Mesenchymal stem cell (in vitro differentiated cells and primary cell): ENCODE data around the gene VMP1.
"Not testable (repeated sequence)": the region's sequence is repeated elsewhere in the genome, so short reads cannot be mapped to it uniquely, and the experiment has no call there.

Experiments used
- DNase-seq: peaks from one replicate; pipeline ENCODE4 v3.0.0-alpha.2; 2013
- H2AFZ ChIP-seq: one replicate; pipeline ENCODE4 v1.6.1; 2013; ENCODE audit warnings: low read depth, mild to moderate bottlenecking, control low read depth, inconsistent platforms, low read length, moderate library complexity
- H2AK5ac ChIP-seq: 2 replicates; pipeline ENCODE4 v1.6.1; 2013; ENCODE audit warnings: low read length, moderate library complexity, mild to moderate bottlenecking, inconsistent platforms; ENCODE audit not compliant: severe bottlenecking
- H2BK120ac ChIP-seq: one replicate; pipeline ENCODE4 v1.6.1; 2013; ENCODE audit warnings: low read depth, mild to moderate bottlenecking, inconsistent platforms, low read length, moderate library complexity
- H2BK12ac ChIP-seq, 2 experiments: one replicate each; pipeline ENCODE4 v1.6.1; 2013; ENCODE audit warnings: inconsistent platforms in 2 of 2, low read length in 2 of 2, mild to moderate bottlenecking in 2 of 2, moderate library complexity in 2 of 2, control low read depth in 1 of 2
- H2BK15ac ChIP-seq: one replicate; pipeline ENCODE4 v1.6.1; 2013; ENCODE audit warnings: mild to moderate bottlenecking, low read depth, inconsistent platforms; ENCODE audit not compliant: poor library complexity, severe bottlenecking
- H2BK5ac ChIP-seq: 2 replicates; pipeline ENCODE4 v1.6.1; 2013; ENCODE audit warnings: low read depth, mild to moderate bottlenecking, low read length, control low read depth, inconsistent platforms; ENCODE audit not compliant: poor library complexity, severe bottlenecking
- H3K14ac ChIP-seq, 2 experiments: one replicate each; pipeline ENCODE4 v1.6.1; 2013; ENCODE audit warnings: inconsistent platforms in 2 of 2, low read length in 2 of 2, control low read depth in 1 of 2, mild to moderate bottlenecking in 1 of 2, moderate library complexity in 1 of 2
- H3K18ac ChIP-seq, 2 experiments: one replicate each; pipeline ENCODE4 v1.6.1; 2013; ENCODE audit warnings: inconsistent platforms in 2 of 2, low read length in 2 of 2, control low read depth in 1 of 2, low read depth in 1 of 2, mild to moderate bottlenecking in 1 of 2
- H3K23ac ChIP-seq, 2 experiments: one replicate each; pipeline ENCODE4 v1.6.1; 2013; ENCODE audit warnings: inconsistent platforms in 2 of 2, low read length in 2 of 2, mild to moderate bottlenecking in 2 of 2, moderate library complexity in 2 of 2, control low read depth in 1 of 2
- H3K27ac ChIP-seq: 2 replicates; pipeline ENCODE4 v1.5.1; 2013; ENCODE audit warnings: mild to moderate bottlenecking, moderate library complexity, low read length, control low read depth, inconsistent platforms; ENCODE audit not compliant: poor library complexity, severe bottlenecking
- H3K27me3 ChIP-seq, 2 experiments: 2 replicates each; pipeline versions ENCODE4 v1.6.1 to v1.7.0; 2013; ENCODE audit warnings: low read length in 2 of 2, mild to moderate bottlenecking in 2 of 2, moderate library complexity in 2 of 2, control low read depth in 1 of 2, inconsistent platforms in 1 of 2; ENCODE audit not compliant: control insufficient read depth in 1 of 2, insufficient read depth in 1 of 2
- H3K36me3 ChIP-seq, 2 experiments: 2 replicates each; pipeline versions ENCODE4 v1.6.1 to v1.7.0; 2013; ENCODE audit warnings: low read length in 2 of 2, control low read depth in 1 of 2, inconsistent platforms in 1 of 2, low read depth in 1 of 2, mild to moderate bottlenecking in 1 of 2; ENCODE audit not compliant: insufficient read depth in 2 of 2, control insufficient read depth in 1 of 2
- H3K4ac ChIP-seq, 2 experiments: one replicate each; pipeline ENCODE4 v1.6.1; 2013; ENCODE audit warnings: inconsistent platforms in 2 of 2, low read length in 2 of 2, mild to moderate bottlenecking in 2 of 2, moderate library complexity in 2 of 2, control low read depth in 1 of 2, low read depth in 1 of 2
- H3K4me1 ChIP-seq: 2 replicates; pipeline ENCODE4 v1.6.1; 2013; ENCODE audit warnings: low read depth, low read length, control low read depth; ENCODE audit not compliant: control insufficient read depth, insufficient read depth
- H3K4me2 ChIP-seq: 2 replicates; pipeline ENCODE4 v1.6.1; 2013; ENCODE audit warnings: low read length, mild to moderate bottlenecking, inconsistent platforms; ENCODE audit not compliant: poor library complexity, severe bottlenecking
- H3K4me3 ChIP-seq, 2 experiments: 2 replicates each; pipeline versions ENCODE4 v1.5.1 to v1.7.0; 2013; ENCODE audit warnings: low read length in 2 of 2, mild to moderate bottlenecking in 2 of 2, control low read depth in 1 of 2, low read depth in 1 of 2; ENCODE audit not compliant: insufficient read depth in 1 of 2
- H3K79me1 ChIP-seq: replicated peaks from 2 replicates; pipeline ENCODE4 v1.6.1; 2013; ENCODE audit warnings: mild to moderate bottlenecking, control low read depth, low read length, inconsistent platforms; ENCODE audit not compliant: poor library complexity, severe bottlenecking
- H3K9ac ChIP-seq: 2 replicates; pipeline ENCODE4 v1.7.0; 2013; ENCODE audit warnings: mild to moderate bottlenecking, low read length, moderate library complexity
- H3K9me3 ChIP-seq: 2 replicates; pipeline ENCODE4 v1.7.0; 2013; ENCODE audit warnings: mild to moderate bottlenecking, low read length; ENCODE audit not compliant: control insufficient read depth
- H4K8ac ChIP-seq: one replicate; pipeline ENCODE4 v1.6.1; 2013; ENCODE audit warnings: inconsistent platforms, mild to moderate bottlenecking, low read length, moderate library complexity
- H4K91ac ChIP-seq: one replicate; pipeline ENCODE4 v1.6.1; 2013; ENCODE audit warnings: mild to moderate bottlenecking, low read length, inconsistent platforms
- WGBS: methylation state at CpG from one replicate; pipeline ENCODE4 v1.1.7; 2013; ENCODE audit warnings: mixed read lengths; 5-methylcytosine and 5-hydroxymethylcytosine counted together

VMP1 gene

DNA sequence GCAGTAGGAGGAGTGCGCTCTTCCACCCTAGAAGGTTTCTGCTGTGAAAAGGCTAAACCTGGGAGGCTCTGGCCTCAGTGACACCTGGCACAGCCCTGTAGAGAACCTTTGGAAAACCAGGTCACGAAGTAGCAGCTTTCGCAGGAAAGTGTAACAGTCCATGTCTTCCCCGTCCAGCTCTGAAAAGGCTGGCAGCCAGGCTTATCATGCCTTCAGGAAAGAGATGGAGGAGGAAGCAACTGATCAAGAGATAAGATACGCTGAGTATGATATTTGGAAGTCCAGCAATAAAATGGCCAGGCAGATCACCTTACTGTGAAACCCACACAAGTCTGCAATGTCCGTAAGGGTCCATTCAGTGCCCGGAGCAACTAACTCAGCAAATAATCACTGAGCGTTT, 163.0 kb downstream of the VMP1 start:
- Histone ChIP-seq H2BK15ac (no peak overlapping the region), H2BK12ac (peak overlapping the region in 1 of 2 experiments; percentile 54), H3K4me3 (no peak overlapping the region), H3K4ac (no peak overlapping the region), H3K9me3 (no peaks in the 10 kb centered on the region), H3K18ac (no peak overlapping the region), H3K23ac (no peak overlapping the region), H3K9ac (no peak overlapping the region), H3K27me3 (no peaks in the 10 kb centered on the region), H2AFZ (no peak overlapping the region), H3K27ac (no peak overlapping the region), H2BK5ac (no peak overlapping the region), H3K4me1 (no peaks in the 10 kb centered on the region), H3K14ac (no peak overlapping the region), H2AK5ac (no peak overlapping the region), H3K36me3 (peaks cover 5 to 7% of the 10 kb centered on the region in 2 experiments), H3K79me1 (no peaks in the 10 kb centered on the region), H2BK120ac (no peak overlapping the region), H4K8ac (no peak overlapping the region), H4K91ac (peak overlapping the region; percentile 50), H3K4me2 (no peak overlapping the region)
- 90% methylated on average over 8 of the region's 8 CpGs for WGBS
- DNase-seq, result no peak

GRCh38 chr17:59872351-59872750, 164.9 kb downstream of the VMP1 start:
- Histone ChIP-seq H2BK12ac (no peak overlapping the region), H3K4me2 (no peak overlapping the region), H4K8ac (no peak overlapping the region), H2BK15ac (no peak overlapping the region), H4K91ac (no peak overlapping the region), H3K23ac (no peak overlapping the region), H3K14ac (no peak overlapping the region), H2AFZ (no peak overlapping the region), H3K4me3 (no peak overlapping the region), H3K18ac (no peak overlapping the region), H3K79me1 (peaks cover 5% of the 10 kb centered on the region), H2AK5ac (no peak overlapping the region), H3K27ac (no peak overlapping the region), H3K9me3 (no peaks in the 10 kb centered on the region), H2BK5ac (no peak overlapping the region), H3K9ac (no peak overlapping the region), H3K27me3 (no peaks in the 10 kb centered on the region), H3K4ac (no peak overlapping the region), H2BK120ac (no peak overlapping the region), H3K4me1 (no peaks in the 10 kb centered on the region), H3K36me3 (peaks cover 7 to 15% of the 10 kb centered on the region in 2 experiments)
- DNase-seq, result no peak

DNA sequence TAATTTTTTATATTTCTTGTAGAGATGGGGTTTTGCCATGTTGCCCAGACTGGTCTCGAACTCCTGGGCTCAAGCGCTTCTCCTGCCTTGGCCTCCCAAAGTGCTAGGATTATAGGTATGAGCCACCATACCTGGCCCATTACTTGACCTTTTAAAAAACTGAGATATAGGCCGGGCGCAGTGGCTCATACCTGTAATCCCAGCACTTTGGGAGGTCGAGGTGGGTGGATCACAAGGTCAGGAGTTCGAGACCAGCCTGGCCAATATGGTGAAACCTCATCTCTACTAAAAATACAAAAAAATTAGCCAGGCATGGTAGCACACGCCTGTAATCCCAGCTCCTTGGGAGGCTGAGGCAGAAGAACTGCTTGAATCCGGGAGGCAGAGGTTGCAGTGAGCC, 166.0 kb downstream of the VMP1 start:
- H3K4me2 ChIP-seq, H2BK120ac ChIP-seq, H3K9me3 ChIP-seq, H3K23ac ChIP-seq, H3K79me1 ChIP-seq, H3K9ac ChIP-seq, DNase-seq, H3K18ac ChIP-seq, H2BK5ac ChIP-seq, H3K27ac ChIP-seq, H3K4me1 ChIP-seq, H3K27me3 ChIP-seq, H2BK15ac ChIP-seq, H3K4ac ChIP-seq, H4K91ac ChIP-seq, H2AFZ ChIP-seq, H3K14ac ChIP-seq, H4K8ac ChIP-seq, H2AK5ac ChIP-seq, H3K4me3 ChIP-seq, H2BK12ac ChIP-seq: not testable (repeated sequence)
- peaks cover 12 to 16% of the 10 kb centered on the region in 2 experiments for H3K36me3 ChIP-seq
- WGBS, result 95% methylated on average over 8 of the region's 8 CpGs

GRCh38 chr17:59874376-59874775, 166.9 kb downstream of the VMP1 start:
- Histone ChIP-seq H3K18ac (no peak overlapping the region), H2AK5ac (no peak overlapping the region), H3K79me1 (peaks cover 5% of the 10 kb centered on the region), H3K23ac (no peak overlapping the region), H3K4ac (no peak overlapping the region), H3K9ac (no peak overlapping the region), H2BK15ac (no peak overlapping the region), H3K36me3 (peaks cover 12 to 16% of the 10 kb centered on the region in 2 experiments), H3K9me3 (no peaks in the 10 kb centered on the region), H2BK5ac (no peak overlapping the region), H3K4me3 (no peak overlapping the region), H3K14ac (no peak overlapping the region), H2BK120ac (no peak overlapping the region), H4K91ac (no peak overlapping the region), H3K4me1 (no peaks in the 10 kb centered on the region), H2BK12ac (no peak overlapping the region), H3K4me2 (no peak overlapping the region), H3K27ac (no peak overlapping the region), H2AFZ (no peak overlapping the region), H3K27me3 (no peaks in the 10 kb centered on the region), H4K8ac (no peak overlapping the region)
- 100% methylated on average over 1 of the region's 2 CpGs for WGBS
- DNase-seq, result no peak
